GM18520 (cell line): ENCODE measurements around the gene MAN1A1.

ENCODE experiments used
- ATAC-seq: cut with Tn5 transposase; IDR thresholded peaks from one replicate; pipeline ENCODE4 v1.9.1; 2021; ENCODE audit not compliant: unreplicated experiment

MAN1A1 gene

DNA sequence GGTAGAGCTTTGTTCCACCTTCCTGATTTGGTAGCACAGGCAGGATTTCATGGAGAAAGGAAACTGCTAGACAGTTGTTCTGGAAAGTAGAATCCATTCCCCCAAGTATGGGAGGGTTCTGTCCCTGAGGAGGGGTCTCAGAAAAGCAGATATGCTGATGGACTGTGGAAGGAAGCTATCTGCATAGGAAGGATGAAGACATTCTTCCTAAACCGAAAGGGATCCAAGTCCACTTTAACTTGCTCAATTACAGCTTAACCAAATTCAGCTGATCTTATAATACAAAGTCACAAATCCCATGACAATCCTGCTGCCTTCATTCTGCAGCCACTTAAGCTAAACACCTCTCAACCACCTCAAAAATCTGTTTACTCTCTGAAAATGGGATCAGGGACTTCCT is 2.6 kb downstream of the MAN1A1 start:
- ATAC-seq, result no peak

GRCh38 chr6:119346450-119346849 is 3.1 kb downstream of the MAN1A1 start:
- ATAC-seq, result no peak

DNA sequence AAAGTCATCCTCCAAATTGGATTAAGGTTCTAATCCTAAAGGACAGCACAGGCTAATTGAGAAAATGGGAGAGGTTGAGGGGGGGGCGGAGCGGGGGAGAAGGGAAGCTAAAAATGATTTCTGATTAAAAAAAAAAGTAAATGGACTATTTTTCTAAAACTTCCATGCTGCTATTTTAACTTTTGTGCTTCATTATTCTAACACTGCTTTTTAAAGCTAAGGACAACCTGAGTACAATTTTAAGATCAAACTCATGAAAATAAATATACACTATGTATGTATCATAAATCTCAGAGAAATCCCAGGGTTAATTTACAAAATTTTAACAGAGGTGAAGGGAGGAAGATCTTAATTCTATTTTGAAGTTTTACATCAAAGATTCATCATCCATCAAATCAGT is 4.4 kb downstream of the MAN1A1 start:
- ATAC-seq, result no peak

DNA sequence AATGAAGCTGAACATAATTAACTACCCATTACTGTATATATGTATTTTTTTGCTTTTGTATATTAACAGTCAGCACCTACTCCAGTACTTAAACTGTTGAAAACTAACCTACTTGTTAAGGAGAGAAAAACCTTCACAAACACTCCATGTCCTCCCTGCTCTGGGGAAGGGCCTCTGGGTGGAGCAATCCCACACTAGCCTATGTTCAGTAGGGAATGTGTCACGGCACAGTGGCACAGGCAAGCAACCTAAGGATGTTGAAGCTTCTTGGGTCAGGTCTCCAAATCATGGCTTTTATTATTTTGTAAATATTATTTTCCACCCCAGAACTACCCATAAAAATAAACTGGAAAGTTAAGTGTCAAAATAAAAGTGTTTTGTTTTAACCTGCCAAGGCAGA is 5.3 kb downstream of the MAN1A1 start:
- ATAC-seq, result no peak

DNA sequence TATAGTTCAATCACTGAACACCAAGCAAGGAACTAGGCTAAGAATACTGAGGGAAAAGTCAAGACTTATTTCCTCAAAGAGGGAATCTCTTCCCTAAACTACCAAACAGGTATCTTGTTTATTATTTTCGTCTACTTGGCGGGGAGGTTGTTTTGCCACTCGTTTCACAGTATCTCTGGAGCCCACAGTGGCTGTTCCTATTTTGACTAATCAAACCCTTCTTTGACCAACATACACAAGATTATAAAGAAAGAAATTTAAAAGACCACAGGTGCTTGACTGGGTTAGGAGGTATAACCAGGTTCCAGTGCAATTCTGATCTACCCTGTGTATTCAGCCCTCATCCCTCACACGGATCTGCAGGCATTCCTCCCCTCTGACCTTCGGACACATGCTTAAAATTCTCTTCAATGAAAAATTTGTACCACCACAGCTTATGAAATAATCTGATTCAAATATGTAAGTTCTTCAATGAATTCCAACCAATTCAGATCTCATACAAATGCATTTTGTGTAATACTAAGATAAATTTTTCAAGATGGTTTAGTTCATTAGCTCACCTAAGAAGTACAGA is 5.9 kb downstream of the MAN1A1 start:
- no peak for ATAC-seq

GRCh38 chr6:119343167-119343566 is 6.4 kb downstream of the MAN1A1 start:
- ATAC-seq, result no peak

- ATAC-seq, result no peak
Measured at GRCh38 chr6:119342430-119342829, 7.1 kb downstream of the MAN1A1 start.

- no peak for ATAC-seq
Measured at GRCh38 chr6:119340796-119341487, 8.6 kb downstream of the MAN1A1 start.

DNA sequence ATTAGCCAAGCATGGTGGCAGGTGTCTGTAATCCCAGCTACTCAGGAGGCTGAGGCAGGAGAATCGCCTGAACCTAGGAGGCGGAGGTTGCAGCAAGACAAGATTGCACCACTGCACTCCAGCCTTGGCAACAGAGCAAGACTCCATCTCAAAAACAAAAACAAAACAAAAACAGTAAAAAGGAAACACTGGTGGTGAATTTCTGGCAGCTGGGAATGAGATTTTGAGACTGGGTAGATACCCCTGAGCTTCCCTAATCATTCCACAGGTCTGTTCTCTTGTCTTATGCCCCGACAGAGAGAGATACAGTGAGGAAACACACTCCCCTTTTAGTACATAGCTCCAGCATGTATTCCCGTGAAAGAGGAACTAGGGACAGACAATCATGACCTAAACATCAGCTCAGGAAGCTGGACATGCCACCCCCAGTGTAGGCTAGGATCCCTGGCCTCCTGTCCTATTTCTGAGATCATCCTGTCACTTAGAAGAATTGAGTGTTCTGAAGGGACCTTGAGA is 9.6 kb downstream of the MAN1A1 start:
- no peak for ATAC-seq

- ATAC-seq, result no peak
Measured at GRCh38 chr6:119337762-119338161, 11.8 kb downstream of the MAN1A1 start.

GRCh38 chr6:119337252-119337651 is 12.3 kb downstream of the MAN1A1 start:
- no peak for ATAC-seq

DNA sequence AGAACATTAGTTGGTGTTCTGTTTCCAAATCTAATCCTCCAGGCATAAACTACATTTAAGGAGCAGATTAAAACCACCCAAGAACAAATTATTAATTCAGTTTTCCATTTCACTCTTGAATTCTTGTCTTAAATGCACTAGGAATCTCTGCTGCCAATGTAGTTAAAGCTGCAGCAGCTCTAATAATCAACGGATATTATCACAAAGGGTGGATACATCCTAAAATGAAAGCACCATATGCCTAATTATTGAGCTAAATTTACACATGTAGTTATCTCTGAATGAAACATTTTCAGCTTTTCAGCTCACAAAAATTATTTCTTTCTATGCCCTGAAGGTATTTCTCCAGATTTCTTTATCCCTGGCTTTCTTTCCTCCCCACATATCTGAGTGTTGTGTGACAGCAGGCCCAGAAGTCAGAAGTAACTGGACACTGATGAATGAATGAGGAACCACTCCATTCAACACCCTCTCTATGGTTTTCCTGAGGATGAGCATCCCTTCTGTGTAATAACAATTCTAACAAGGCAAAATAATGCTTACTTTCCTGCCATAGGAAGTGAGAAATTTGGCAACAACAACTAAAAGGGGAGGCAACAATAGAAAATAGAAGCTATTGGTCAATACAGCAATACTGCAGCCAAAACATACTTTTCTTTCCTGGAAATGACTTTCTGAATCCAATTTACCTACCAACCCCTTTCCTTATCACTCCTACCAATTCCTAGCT is 14.9 kb downstream of the MAN1A1 start:
- ATAC-seq, result no peak

DNA sequence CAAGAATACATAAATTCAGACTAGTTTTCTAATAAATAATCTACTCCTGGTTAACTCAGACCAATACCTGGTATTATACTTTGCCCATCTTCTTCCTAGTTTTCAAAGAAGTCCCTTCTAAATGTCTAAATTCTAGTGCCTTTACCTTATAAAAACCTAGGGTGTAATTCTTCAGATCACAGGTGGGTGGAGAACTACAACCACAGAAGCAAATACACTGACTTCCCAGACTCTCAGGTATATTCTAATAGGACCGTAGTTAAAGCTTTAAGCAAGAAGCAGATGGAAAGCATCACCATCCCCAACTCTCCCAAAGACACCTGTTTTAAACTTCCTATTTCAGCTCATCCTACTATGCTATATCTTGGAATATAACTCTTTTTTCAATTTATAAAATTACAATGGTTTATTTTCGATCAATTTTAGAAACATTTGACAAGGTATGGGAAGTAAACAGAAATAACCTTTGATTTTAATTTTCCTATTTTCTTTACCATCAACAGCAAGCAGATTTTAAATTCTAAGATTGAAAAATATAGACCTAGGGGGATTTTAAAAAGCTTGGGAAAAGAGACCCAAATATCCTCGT is 15.8 kb downstream of the MAN1A1 start:
- no peak for ATAC-seq

GRCh38 chr6:119333063-119333609 is 16.4 kb downstream of the MAN1A1 start:
- ATAC-seq, result no peak

DNA sequence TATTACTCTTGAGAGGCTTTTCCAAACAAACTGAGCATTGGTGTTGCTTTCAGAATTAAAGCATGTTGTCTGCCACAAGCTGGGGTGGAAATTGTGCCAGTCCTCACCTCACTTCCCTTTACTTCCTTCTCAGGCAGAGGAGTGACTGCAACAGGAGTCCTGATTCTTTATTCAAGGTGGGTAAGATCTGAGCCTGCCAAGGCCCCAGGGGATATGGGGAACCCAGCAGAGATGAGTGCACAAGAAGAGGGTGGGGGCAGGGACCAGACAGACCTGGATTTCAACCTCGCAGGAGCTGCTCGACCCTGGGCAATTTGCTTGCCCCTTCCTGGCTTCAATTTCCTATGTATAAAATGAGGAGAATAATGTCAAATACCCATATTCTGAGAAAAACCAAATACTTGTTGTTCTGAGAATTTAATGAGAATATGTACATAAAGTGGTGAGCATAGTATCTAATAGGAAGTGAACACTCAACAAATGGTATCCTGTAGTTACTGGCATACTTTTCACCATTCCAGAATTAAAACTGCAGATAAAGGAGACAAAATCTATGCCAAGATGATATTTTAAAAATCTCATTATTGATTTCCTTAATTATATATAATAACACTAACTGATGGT is 17.8 kb downstream of the MAN1A1 start:
- no peak for ATAC-seq

DNA sequence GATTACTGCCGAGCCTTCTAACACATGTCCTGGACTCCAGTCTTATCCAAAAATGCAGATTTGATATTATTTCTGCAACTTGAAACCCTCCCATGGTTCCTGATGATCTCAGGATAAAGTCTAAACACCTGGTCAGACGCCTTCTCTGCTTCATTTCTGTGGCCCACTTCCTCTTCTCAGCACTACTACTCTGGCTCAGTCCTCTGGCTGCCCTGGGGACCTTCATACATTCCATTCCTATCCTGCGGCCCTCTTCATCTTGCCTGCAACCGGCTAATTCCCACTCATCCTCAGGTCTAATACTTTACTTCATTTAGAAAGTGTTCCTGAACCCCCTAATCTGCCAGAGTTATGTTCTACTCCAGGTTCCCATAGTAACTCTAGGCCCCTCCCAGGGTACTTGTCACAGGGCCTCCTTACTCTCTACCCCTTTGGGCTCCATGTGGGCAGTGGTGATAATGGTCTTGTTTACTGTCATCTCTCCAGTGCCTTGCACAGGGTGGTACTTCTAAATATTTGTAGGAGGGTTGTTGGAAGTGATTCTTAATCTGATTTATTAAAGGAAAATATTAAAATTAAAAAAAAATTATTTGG is 18.9 kb downstream of the MAN1A1 start:
- ATAC-seq, result no peak

DNA sequence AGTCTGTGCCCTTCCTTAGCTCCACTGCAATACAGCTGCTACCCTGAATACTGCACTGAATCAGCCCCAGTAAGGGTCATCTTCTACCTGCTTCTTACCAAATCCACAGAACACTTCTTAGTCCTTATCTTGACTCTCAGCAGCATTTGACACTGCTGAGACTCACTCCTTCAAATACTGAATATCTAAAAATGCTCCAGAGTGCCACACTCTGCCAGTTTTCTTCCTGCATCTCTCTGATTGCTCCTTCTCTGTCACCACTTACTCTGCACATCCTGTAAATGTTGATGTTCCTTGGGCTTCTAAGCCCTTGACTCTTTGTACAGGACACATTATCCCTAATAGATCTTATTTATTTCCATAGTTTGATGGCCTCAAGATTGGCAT is 19.8 kb downstream of the MAN1A1 start:
- no peak for ATAC-seq

- no peak for ATAC-seq
Measured at GRCh38 chr6:119328892-119329793, 20.4 kb downstream of the MAN1A1 start.

DNA sequence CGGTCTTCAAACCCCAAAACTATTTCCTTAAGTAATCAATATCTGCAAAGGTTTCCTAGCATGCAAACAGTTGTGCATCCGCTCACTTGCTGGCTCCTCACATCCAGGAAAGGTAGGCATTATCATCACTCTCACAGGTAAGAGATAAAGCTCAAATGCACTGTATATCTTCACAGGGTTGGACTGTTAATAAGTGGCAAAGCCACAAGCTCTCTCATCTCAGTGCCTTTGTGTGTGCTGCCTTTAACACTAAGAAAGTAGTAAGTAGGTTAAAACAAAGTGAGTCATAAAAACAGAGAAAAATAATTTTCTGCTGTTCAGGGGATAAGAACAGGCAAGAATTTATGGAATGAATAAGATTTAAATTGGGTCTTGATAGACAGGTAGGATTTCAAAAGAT is 21.3 kb downstream of the MAN1A1 start:
- no peak for ATAC-seq

DNA sequence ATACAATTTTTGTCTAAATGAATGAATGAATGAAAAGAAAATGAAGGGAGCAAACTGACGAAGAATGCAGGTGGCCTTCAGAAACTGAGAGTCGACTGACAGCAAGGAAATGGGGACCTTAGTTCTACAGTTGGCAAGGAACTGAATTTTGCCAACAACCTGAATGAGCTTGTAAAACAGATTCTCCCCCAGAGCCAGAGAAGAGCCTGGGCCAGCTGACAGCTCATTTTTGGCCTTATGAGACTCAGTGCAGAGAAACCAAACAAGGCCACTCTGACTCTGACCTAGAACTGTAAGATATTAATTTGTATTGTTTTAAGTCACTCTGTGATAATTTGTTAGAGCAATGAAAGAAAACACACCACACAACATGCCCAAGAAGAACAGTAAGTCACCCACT is 21.8 kb downstream of the MAN1A1 start:
- no peak for ATAC-seq
